NCI-H2227 (cell line): Measurements from ENCODE around the gene TEX13C.
"Not testable (repeated sequence)": the region's sequence is repeated elsewhere in the genome, so short reads cannot be mapped to it uniquely, and the experiment has no call there.

Experiments used
- DNase-seq: peaks from one replicate; lab custom pipeline; 2025; ENCODE audit not compliant: unreplicated experiment; lab: John Stamatoyannopoulos, UW

TEX13C gene

GRCh38 chrX:125319646-125320521 lies at the start of gene TEX13C:
TSS of gene TEX13C (plus strand) at chrX:125319871. CDS start at chrX:125320120, 249 bp downstream.
- no peak for DNase-seq

GRCh38 chrX:125287282-125287681 lies 32.4 kb upstream of the TEX13C start:
- DNase-seq = no peak

- no peak for DNase-seq
Observed at GRCh38 chrX:125288343-125288742, 31.3 kb upstream of the TEX13C start.

GRCh38 chrX:125289209-125289608 lies 30.5 kb upstream of the TEX13C start:
- DNase-seq = no peak

- DNase-seq = no peak
Observed at GRCh38 chrX:125289920-125290319, 29.8 kb upstream of the TEX13C start.

- no peak for DNase-seq
Observed at GRCh38 chrX:125291124-125291523, 28.5 kb upstream of the TEX13C start.

GRCh38 chrX:125293850-125294780 lies 25.6 kb upstream of the TEX13C start:
- no peak for DNase-seq

- DNase-seq = no peak
Observed at GRCh38 chrX:125295337-125295736, 24.3 kb upstream of the TEX13C start.

- no peak for DNase-seq
Observed at GRCh38 chrX:125298871-125299270, 20.8 kb upstream of the TEX13C start.

- DNase-seq = no peak
Observed at GRCh38 chrX:125306335-125306866, 13.3 kb upstream of the TEX13C start.

- DNase-seq = no peak
Observed at GRCh38 chrX:125308653-125309052, 11.0 kb upstream of the TEX13C start.

- DNase-seq = not testable (repeated sequence)
Observed at GRCh38 chrX:125319166-125319565, 505 bp upstream of the TEX13C start.

- DNase-seq = no peak
Observed at GRCh38 chrX:125322431-125322830, 2.8 kb downstream of the TEX13C start.

GRCh38 chrX:125326599-125326998 lies 6.9 kb downstream of the TEX13C start:
- DNase-seq = no peak

GRCh38 chrX:125327891-125328290 lies 8.2 kb downstream of the TEX13C start:
- DNase-seq = no peak

GRCh38 chrX:125333583-125333982 lies 13.9 kb downstream of the TEX13C start:
- no peak for DNase-seq

- DNase-seq = no peak
Observed at GRCh38 chrX:125340490-125340889, 20.8 kb downstream of the TEX13C start.

- DNase-seq = no peak
Observed at GRCh38 chrX:125374169-125374568, 54.5 kb downstream of the TEX13C start.
